ENCODE measurements around the gene CNTNAP5.

DNA sequence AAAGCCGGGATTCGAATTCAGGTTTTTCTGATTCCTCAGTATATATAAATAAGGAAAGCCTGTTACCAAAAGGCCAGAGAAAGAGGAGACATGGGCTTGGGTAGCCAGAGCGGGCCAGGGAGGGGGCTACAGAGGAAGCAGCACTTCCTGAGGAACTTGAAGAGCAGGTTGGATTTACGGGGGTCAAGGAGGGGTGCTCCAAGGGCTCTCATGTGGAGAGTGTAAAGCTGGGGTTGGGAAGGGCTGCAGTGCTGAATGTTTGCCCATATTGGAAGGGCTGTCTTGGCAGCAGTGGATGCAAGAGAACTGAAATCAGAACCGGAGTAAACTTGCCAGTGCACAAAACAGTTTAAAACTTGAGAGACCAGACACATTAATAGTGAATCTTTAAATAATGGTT lies 511.5 kb downstream of the CNTNAP5 start:
- TF ChIP-seq, protein P1, sequence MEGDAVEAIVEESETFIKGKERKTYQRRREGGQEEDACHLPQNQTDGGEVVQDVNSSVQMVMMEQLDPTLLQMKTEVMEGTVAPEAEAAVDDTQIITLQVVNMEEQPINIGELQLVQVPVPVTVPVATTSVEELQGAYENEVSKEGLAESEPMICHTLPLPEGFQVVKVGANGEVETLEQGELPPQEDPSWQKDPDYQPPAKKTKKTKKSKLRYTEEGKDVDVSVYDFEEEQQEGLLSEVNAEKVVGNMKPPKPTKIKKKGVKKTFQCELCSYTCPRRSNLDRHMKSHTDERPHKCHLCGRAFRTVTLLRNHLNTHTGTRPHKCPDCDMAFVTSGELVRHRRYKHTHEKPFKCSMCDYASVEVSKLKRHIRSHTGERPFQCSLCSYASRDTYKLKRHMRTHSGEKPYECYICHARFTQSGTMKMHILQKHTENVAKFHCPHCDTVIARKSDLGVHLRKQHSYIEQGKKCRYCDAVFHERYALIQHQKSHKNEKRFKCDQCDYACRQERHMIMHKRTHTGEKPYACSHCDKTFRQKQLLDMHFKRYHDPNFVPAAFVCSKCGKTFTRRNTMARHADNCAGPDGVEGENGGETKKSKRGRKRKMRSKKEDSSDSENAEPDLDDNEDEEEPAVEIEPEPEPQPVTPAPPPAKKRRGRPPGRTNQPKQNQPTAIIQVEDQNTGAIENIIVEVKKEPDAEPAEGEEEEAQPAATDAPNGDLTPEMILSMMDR (IDR thresholded peaks at IDR 0.05; ENCODE audit: low read depth, low read length): no peak
- TF ChIP-seq MYC (IDR thresholded peaks at IDR 0.05; ENCODE audit: low read depth, low read length): no peak
